Measurements from ENCODE around the gene ZNF681.

GRCh38 chr19:23771761-23772674, 13.3 kb upstream of the ZNF681 start:
- no peak for TF ChIP-seq TAF1 (IDR thresholded peaks at IDR 0.05; ENCODE audit: borderline replicate concordance, low read depth, low read length)
- no peak for TF ChIP-seq POLR2AphosphoS5 (IDR thresholded peaks at IDR 0.05; ENCODE audit: low read depth, low read length)
- no peak for TF ChIP-seq POLR2A (IDR thresholded peaks at IDR 0.05; ENCODE audit: low read depth, low read length)
